Stimulated activated naive CD8-positive, alpha-beta T cell treated with anti-CD3 and anti-CD28 coated beads, Interleukin-15, amount 100 ng/mL, for 72 hours (primary cell): Measurements from ENCODE around the gene RFNG.

Experiments
- ATAC-seq: fragments of 150-1000 bp; cut with Tn5 transposase; 2 replicates; pipeline ENCODE4 v1.10.0; 2021; ENCODE audit warnings: mild to moderate bottlenecking, moderate library complexity
- DNase-seq, 2 donors: peaks; one replicate each; pipeline ENCODE4 v3.0.0; 2021 to 2022
- H3K27ac Mint-ChIP-seq, 2 donors: one replicate each; pipeline ENCODE4 v1.8.0; 2022; ENCODE audit warnings: mild to moderate bottlenecking in 2 of 2, mixed read lengths in 2 of 2, moderate library complexity in 2 of 2
- H3K27me3 Mint-ChIP-seq: one replicate; pipeline ENCODE4 v1.8.0; 2022; ENCODE audit warnings: mixed read lengths
- H3K4me1 Mint-ChIP-seq: one replicate; pipeline ENCODE4 v1.8.0; 2022; ENCODE audit warnings: mild to moderate bottlenecking, mixed read lengths
- H3K4me3 Mint-ChIP-seq, 2 donors: one replicate each; pipeline ENCODE4 v1.8.0; 2022; ENCODE audit warnings: mild to moderate bottlenecking in 2 of 2, mixed read lengths in 2 of 2, moderate library complexity in 1 of 2
- H3K9me3 Mint-ChIP-seq, 2 donors: one replicate each; pipeline ENCODE4 v1.8.0; 2022; ENCODE audit warnings: mixed read lengths in 2 of 2

RFNG gene

GRCh38 chr17:82056729-82057621, 5.4 kb upstream of the RFNG start:
- Mint-ChIP-seq H3K27me3 (no peaks in the 10 kb centered on the region), H3K9me3 (no peaks in the 10 kb centered on the region), H3K4me1 (peaks cover 31% of the 10 kb centered on the region), H3K4me3 (no peak overlapping the region), H3K27ac (peak overlapping the region in 1 of 2 donors; percentile 59)
- ATAC-seq (no peak), DNase-seq (no peak)

GRCh38 chr17:82055965-82056728, 4.5 kb upstream of the RFNG start:
- Mint-ChIP-seq H3K4me3 (no peak overlapping the region), H3K9me3 (no peaks in the 10 kb centered on the region), H3K27ac (peak overlapping the region in 1 of 2 donors; percentile 78), H3K27me3 (no peaks in the 10 kb centered on the region), H3K4me1 (peaks cover 31% of the 10 kb centered on the region)
- no peak for ATAC-seq
- no peak for DNase-seq

GRCh38 chr17:82055023-82055964, 3.7 kb upstream of the RFNG start:
- peaks cover 33% of the 10 kb centered on the region for H3K4me1 Mint-ChIP-seq
- ATAC-seq: no peak
- H3K27me3 Mint-ChIP-seq: no peaks in the 10 kb centered on the region
- H3K27ac Mint-ChIP-seq: peak overlapping the region; percentile 13 to 78
- H3K4me3 Mint-ChIP-seq: peak overlapping the region in 1 of 2 donors; percentile 39
- no peak for DNase-seq
- no peaks in the 10 kb centered on the region for H3K9me3 Mint-ChIP-seq

GRCh38 chr17:82054351-82055022, 2.9 kb upstream of the RFNG start:
- peaks cover 38% of the 10 kb centered on the region for H3K4me1 Mint-ChIP-seq
- no peaks in the 10 kb centered on the region for H3K9me3 Mint-ChIP-seq
- no peak overlapping the region for H3K27ac Mint-ChIP-seq
- no peak for DNase-seq
- H3K27me3 Mint-ChIP-seq: no peaks in the 10 kb centered on the region
- ATAC-seq: no peak
- H3K4me3 Mint-ChIP-seq: no peak overlapping the region

GRCh38 chr17:82053556-82054263, 2.1 kb upstream of the RFNG start:
- Mint-ChIP-seq H3K4me3 (peak overlapping the region; percentile 35 to 91), H3K4me1 (peaks cover 38% of the 10 kb centered on the region), H3K9me3 (no peaks in the 10 kb centered on the region), H3K27me3 (no peaks in the 10 kb centered on the region), H3K27ac (peak overlapping the region in 1 of 2 donors; percentile 19)
- ATAC-seq (no peak), DNase-seq (no peak)

GRCh38 chr17:82053130-82053529, 1.5 kb upstream of the RFNG start:
- Mint-ChIP-seq H3K9me3 (no peaks in the 10 kb centered on the region), H3K4me1 (peaks cover 38% of the 10 kb centered on the region), H3K27me3 (no peaks in the 10 kb centered on the region), H3K27ac (peak overlapping the region in 1 of 2 donors; percentile 19), H3K4me3 (peak overlapping the region; percentile 88 to 91)
- no peak for DNase-seq
- ATAC-seq: no peak

GRCh38 chr17:82052638-82053059, 1.0 kb upstream of the RFNG start:
- Mint-ChIP-seq H3K27me3 (no peaks in the 10 kb centered on the region), H3K9me3 (no peaks in the 10 kb centered on the region), H3K4me3 (peak overlapping the region; percentile 88 to 91), H3K4me1 (peaks cover 38% of the 10 kb centered on the region), H3K27ac (peak overlapping the region; percentile 19 to 67)
- DNase-seq (no peak), ATAC-seq (no peak)

- H3K27ac Mint-ChIP-seq: peak overlapping the region; percentile 91 to 97
- H3K27me3 Mint-ChIP-seq: no peaks in the 10 kb centered on the region
- ATAC-seq (peak; percentile 18), DNase-seq (no peak)
- peak overlapping the region; percentile 93 to 97 for H3K4me3 Mint-ChIP-seq
- no peaks in the 10 kb centered on the region for H3K9me3 Mint-ChIP-seq
- peaks cover 38% of the 10 kb centered on the region for H3K4me1 Mint-ChIP-seq
Measured at GRCh38 chr17:82050761-82051641, 610 bp downstream of the RFNG start.

GRCh38 chr17:82050152-82050760, 1.4 kb downstream of the RFNG start:
- H3K27ac Mint-ChIP-seq: peak overlapping the region in 1 of 2 donors; percentile 27

GRCh38 chr17:82049521-82049971, 2.1 kb downstream of the RFNG start:
- H3K9me3 Mint-ChIP-seq: no peaks in the 10 kb centered on the region
- DNase-seq: no peak
- no peak overlapping the region for H3K4me3 Mint-ChIP-seq
- peaks cover 33% of the 10 kb centered on the region for H3K4me1 Mint-ChIP-seq
- no peak overlapping the region for H3K27ac Mint-ChIP-seq
- no peaks in the 10 kb centered on the region for H3K27me3 Mint-ChIP-seq
- no peak for ATAC-seq

More at GRCh38 chr17:82050152-82050760, 1.4 kb downstream of the RFNG start:
- Mint-ChIP-seq H3K4me3 (peak overlapping the region; percentile 93 to 97), H3K27me3 (no peaks in the 10 kb centered on the region), H3K4me1 (peaks cover 38% of the 10 kb centered on the region), H3K9me3 (no peaks in the 10 kb centered on the region)
- ATAC-seq (no peak), DNase-seq (no peak)

GRCh38 chr17:82049106-82049505, 2.5 kb downstream of the RFNG start:
- Mint-ChIP-seq H3K4me3 (no peak overlapping the region), H3K27ac (no peak overlapping the region), H3K4me1 (peaks cover 30% of the 10 kb centered on the region), H3K9me3 (no peaks in the 10 kb centered on the region), H3K27me3 (no peaks in the 10 kb centered on the region)
- ATAC-seq (no peak), DNase-seq (no peak)

- no peak for DNase-seq
- Mint-ChIP-seq H3K27ac (no peak overlapping the region), H3K9me3 (no peaks in the 10 kb centered on the region), H3K4me1 (peaks cover 24% of the 10 kb centered on the region), H3K27me3 (no peaks in the 10 kb centered on the region), H3K4me3 (no peak overlapping the region)
- no peak for ATAC-seq
Measured at GRCh38 chr17:82048571-82048971, 3.0 kb downstream of the RFNG start.
